Activated CD4-positive, alpha-beta T cell treated with anti-CD3 and anti-CD28 coated beads, Interleukin-2, amount 10 ng/mL, durations not matched to agents 24 days and 14 days (primary cell): ENCODE measurements around the gene ADCY5. TPM values are rescaled to one million over a fixed set of nuclear protein-coding genes. Genes with fewer than 3 reads are reported as not detected.

Experiments
- DNase-seq: peaks from one replicate; pipeline ENCODE4 v3.0.0; 2022
- H3K27ac Mint-ChIP-seq: one replicate; pipeline ENCODE4 v1.8.0; 2022; ENCODE audit warnings: mild to moderate bottlenecking, mixed read lengths
- H3K27me3 Mint-ChIP-seq: one replicate; pipeline ENCODE4 v1.8.0; 2022; ENCODE audit warnings: mixed read lengths
- H3K36me3 Mint-ChIP-seq: one replicate; pipeline ENCODE4 v1.8.0; 2022; ENCODE audit warnings: low read depth, mild to moderate bottlenecking, mixed read lengths
- H3K4me1 Mint-ChIP-seq: one replicate; pipeline ENCODE4 v1.8.0; 2021; ENCODE audit warnings: mixed read lengths
- H3K4me3 Mint-ChIP-seq: one replicate; pipeline ENCODE4 v1.8.0; 2022; ENCODE audit warnings: mild to moderate bottlenecking, moderate library complexity, mixed read lengths
- H3K9me3 Mint-ChIP-seq: one replicate; pipeline ENCODE4 v1.8.0; 2021; ENCODE audit warnings: mixed read lengths
- intact Hi-C: fragments of 100-400 bp; cut with micrococcal nuclease; formaldehyde crosslinking; loops from one replicate; pipeline ENCODE4 v1.15.1; 2023
- total RNA-seq: library from RNA; stranded (reverse); gene quantifications from 2 replicates; pipeline ENCODE4 v1.2.3, GENCODE V29; 2022

ADCY5 gene
- total RNA-seq, 1 donor from 2014 or later, result not detected

DNA sequence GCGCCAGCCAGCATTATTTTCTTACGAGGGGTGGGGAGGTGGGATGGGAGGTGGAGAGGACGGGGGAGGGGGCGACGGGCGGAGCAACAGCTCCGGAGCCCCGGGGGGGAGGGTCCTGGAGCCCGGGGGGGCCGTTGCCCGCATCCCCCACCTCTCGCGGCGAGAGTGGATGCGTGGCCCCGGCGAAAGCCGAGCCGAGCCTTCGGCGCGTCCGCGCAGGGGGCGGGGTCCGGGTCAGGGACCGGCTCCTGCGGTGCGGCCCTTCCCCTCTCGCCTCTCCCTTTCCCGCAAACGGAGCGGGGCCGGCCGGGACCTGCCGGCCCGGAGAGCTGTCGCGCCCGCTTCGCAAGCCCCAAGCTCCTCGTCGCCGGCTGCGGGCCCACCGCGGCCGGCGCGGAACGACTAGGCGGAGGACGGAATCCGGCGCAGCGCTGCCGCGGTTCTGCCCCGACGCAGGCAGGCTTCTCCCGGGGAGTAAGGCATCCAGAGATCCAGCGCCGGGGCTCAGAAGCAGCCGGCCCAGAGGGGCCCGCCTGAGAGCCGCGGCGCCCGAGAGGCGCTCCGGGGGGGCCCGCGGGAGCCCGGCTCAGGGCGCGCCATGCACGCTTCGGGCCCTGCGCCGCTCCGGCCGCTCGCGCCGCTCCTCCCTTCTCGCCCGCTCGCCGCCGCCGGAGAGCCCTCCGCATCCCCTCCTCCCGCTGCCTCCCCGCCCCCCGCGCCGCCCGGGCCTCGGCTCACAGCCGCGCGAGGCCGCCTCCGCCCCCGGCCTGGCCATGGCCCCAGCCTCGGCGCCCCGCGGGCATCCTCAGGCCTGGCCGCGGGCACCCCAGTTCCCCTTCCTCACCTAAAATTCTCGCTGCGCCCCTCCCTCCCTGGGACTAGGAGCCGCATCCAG is 459 bp upstream of the ADCY5 start:
- Mint-ChIP-seq H3K27me3 (peaks cover 54% of the 10 kb centered on the region), H3K4me3 (peak overlapping the region; percentile 50), H3K36me3 (no peaks in the 10 kb centered on the region), H3K27ac (no peak overlapping the region), H3K4me1 (no peaks in the 10 kb centered on the region), H3K9me3 (no peaks in the 10 kb centered on the region)
- peak; percentile 60 for DNase-seq
- intact Hi-C loops, result loop anchor here (2.0 kb wide), 1 partner anchor 109 kb away; no protein-coding TSS in a partner anchor

DNA sequence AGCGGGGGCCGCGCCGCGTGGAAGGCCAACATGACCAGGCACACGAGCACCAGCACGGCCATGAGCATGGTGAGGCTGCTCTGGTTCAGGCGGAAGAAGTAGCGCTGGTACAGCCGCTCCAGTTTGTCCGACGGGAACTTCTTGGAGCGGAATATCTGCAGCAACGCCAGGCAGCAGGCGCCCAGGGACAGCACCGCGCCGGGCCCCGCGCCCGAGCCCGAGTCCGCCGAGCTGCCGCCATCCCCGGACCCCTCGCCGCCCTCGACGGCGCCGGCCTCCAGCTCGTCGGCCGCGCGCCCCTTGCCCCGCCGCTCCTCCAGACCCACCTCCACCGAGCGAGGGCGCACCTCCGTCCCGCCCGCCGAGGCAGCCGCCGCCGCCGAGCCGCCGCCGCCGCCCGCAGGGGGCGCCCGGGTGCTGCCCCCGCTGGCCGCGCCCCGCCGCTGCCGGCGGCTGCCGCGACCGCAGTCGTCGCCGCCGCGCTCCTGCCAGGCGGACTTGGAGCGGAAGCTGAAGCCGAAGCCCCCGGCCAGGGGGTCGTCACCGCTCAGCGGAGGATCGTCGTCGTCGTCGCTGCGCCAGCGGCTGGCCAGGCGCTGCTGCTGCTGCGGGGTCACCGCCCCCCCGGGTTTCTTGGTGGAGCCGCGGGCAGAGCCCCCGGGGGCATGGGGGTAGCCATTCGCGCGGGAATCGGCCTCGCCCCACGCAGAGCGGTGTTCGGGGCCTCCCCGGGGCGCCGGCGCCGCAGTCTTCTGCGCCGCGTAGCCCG is 957 bp downstream of the ADCY5 start:
- peak; percentile 85 for DNase-seq
- H3K4me3 Mint-ChIP-seq, result no peak overlapping the region
- intact Hi-C loops, result loop anchor here (2.0 kb wide), 1 partner anchor 111 kb away; no protein-coding TSS in a partner anchor
- H3K27me3 Mint-ChIP-seq, result peaks cover 61% of the 10 kb centered on the region
- no peak overlapping the region for H3K27ac Mint-ChIP-seq
- H3K4me1 Mint-ChIP-seq, result no peaks in the 10 kb centered on the region
- H3K9me3 Mint-ChIP-seq, result no peaks in the 10 kb centered on the region
- no peaks in the 10 kb centered on the region for H3K36me3 Mint-ChIP-seq

- no peaks in the 10 kb centered on the region for H3K36me3 Mint-ChIP-seq
These were observed 1.5 kb downstream of the ADCY5 start for GRCh38 chr3:123447416-123447748.

GRCh38 chr3:123446610-123447109 is 2.2 kb downstream of the ADCY5 start:
- Mint-ChIP-seq H3K4me1 (no peaks in the 10 kb centered on the region), H3K4me3 (peak overlapping the region; percentile 48), H3K9me3 (no peaks in the 10 kb centered on the region), H3K27me3 (peaks cover 56% of the 10 kb centered on the region), H3K27ac (no peak overlapping the region), H3K36me3 (no peaks in the 10 kb centered on the region)
- DNase-seq, result no peak
- intact Hi-C loops, result no loop called here

More at GRCh38 chr3:123447416-123447748, 1.5 kb downstream of the ADCY5 start:
- Mint-ChIP-seq H3K27me3 (peaks cover 59% of the 10 kb centered on the region), H3K4me3 (peak overlapping the region; percentile 48), H3K4me1 (no peaks in the 10 kb centered on the region), H3K9me3 (no peaks in the 10 kb centered on the region), H3K27ac (no peak overlapping the region)
- DNase-seq, result no peak
- intact Hi-C loops, result no loop called here

- Mint-ChIP-seq H3K4me1 (no peaks in the 10 kb centered on the region), H3K27ac (no peak overlapping the region), H3K36me3 (no peaks in the 10 kb centered on the region), H3K9me3 (no peaks in the 10 kb centered on the region), H3K4me3 (peak overlapping the region; percentile 13), H3K27me3 (peaks cover 55% of the 10 kb centered on the region)
- DNase-seq, result no peak
- intact Hi-C loops, result no loop called here
These were observed 2.7 kb downstream of the ADCY5 start for GRCh38 chr3:123446210-123446609.

GRCh38 chr3:123445702-123446101 is 3.2 kb downstream of the ADCY5 start:
- no peaks in the 10 kb centered on the region for H3K36me3 Mint-ChIP-seq
- intact Hi-C loops, result no loop called here
- H3K4me3 Mint-ChIP-seq, result no peak overlapping the region
- no peak overlapping the region for H3K27ac Mint-ChIP-seq
- no peak for DNase-seq
- no peaks in the 10 kb centered on the region for H3K4me1 Mint-ChIP-seq
- peaks cover 52% of the 10 kb centered on the region for H3K27me3 Mint-ChIP-seq
- H3K9me3 Mint-ChIP-seq, result no peaks in the 10 kb centered on the region

DNA sequence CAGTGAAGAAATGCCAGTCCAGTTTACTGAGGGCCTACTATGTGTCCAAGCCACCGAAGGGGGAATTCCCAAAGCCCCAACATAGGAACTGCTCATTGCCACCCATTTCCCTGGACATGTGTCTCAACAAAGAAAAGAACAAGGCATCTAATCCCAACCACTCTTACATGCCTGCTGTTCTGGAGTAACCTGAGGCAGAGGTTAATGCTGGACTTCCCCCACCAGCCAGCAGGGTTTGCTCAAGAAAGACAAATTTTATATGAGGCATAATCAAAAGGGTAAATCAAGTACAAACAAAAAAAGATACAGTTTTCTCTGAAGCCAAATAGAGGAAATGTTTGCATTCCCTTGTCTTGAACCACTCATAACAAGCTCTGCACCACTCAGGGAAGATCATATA is 4.1 kb downstream of the ADCY5 start:
- no peak for DNase-seq
- peaks cover 49% of the 10 kb centered on the region for H3K27me3 Mint-ChIP-seq
- no peaks in the 10 kb centered on the region for H3K36me3 Mint-ChIP-seq
- intact Hi-C loops, result no loop called here
- H3K9me3 Mint-ChIP-seq, result no peaks in the 10 kb centered on the region
- H3K27ac Mint-ChIP-seq, result no peak overlapping the region
- H3K4me1 Mint-ChIP-seq, result no peaks in the 10 kb centered on the region
- H3K4me3 Mint-ChIP-seq, result no peak overlapping the region

DNA sequence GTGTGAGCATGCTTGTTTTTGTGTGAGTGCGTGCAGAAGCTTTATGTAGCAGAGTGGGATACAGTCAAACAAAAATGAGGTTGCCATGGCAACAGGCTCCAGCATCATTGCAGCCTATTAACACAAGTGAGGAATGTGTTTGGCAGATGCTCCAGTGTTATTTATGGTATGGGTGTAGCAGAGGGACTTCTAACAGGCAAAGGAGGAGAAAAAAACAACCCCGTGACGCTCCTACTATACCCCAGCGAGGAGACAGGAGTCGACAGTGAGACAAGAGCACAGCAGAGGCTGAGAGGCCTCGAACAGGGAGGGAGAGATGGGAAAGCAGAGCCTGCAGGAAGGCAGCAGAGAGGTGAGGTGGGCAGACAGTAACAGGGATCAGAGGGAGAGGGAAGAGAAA is 4.9 kb downstream of the ADCY5 start:
- Mint-ChIP-seq H3K9me3 (no peaks in the 10 kb centered on the region), H3K27me3 (peaks cover 49% of the 10 kb centered on the region), H3K4me3 (no peak overlapping the region), H3K36me3 (no peaks in the 10 kb centered on the region), H3K27ac (no peak overlapping the region), H3K4me1 (no peaks in the 10 kb centered on the region)
- no peak for DNase-seq
- intact Hi-C loops, result no loop called here

GRCh38 chr3:123442908-123443307 is 6.0 kb downstream of the ADCY5 start:
- DNase-seq, result no peak
- no peaks in the 10 kb centered on the region for H3K9me3 Mint-ChIP-seq

DNA sequence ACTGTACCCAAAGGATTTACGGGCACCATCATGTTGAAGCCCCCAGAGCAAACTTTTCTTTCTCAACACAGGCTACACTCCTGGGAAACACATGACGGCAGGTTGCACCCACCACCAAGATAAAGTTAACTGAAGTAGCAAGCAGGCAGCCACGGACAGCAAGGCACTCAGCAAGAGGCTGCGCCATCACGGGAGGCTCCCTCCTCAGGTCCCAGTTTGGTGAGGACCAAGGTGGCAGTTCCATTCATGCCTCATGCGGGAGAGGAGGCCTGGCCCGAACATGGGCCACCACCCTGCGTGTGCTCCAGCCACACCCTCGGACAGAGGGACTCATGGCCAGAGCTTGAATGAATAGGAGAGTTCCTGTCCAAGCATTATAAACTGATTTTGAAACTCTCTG is 6.8 kb downstream of the ADCY5 start:
- DNase-seq, result no peak
- Mint-ChIP-seq H3K4me3 (no peak overlapping the region), H3K27ac (no peak overlapping the region), H3K9me3 (no peaks in the 10 kb centered on the region), H3K4me1 (no peaks in the 10 kb centered on the region), H3K36me3 (no peaks in the 10 kb centered on the region), H3K27me3 (peaks cover 50% of the 10 kb centered on the region)
- intact Hi-C loops, result no loop called here

More at GRCh38 chr3:123442908-123443307, 6.0 kb downstream of the ADCY5 start:
- intact Hi-C loops, result no loop called here
- no peak overlapping the region for H3K4me3 Mint-ChIP-seq
- H3K27ac Mint-ChIP-seq, result no peak overlapping the region
- H3K36me3 Mint-ChIP-seq, result no peaks in the 10 kb centered on the region
- peaks cover 49% of the 10 kb centered on the region for H3K27me3 Mint-ChIP-seq
- H3K4me1 Mint-ChIP-seq, result no peaks in the 10 kb centered on the region

DNA sequence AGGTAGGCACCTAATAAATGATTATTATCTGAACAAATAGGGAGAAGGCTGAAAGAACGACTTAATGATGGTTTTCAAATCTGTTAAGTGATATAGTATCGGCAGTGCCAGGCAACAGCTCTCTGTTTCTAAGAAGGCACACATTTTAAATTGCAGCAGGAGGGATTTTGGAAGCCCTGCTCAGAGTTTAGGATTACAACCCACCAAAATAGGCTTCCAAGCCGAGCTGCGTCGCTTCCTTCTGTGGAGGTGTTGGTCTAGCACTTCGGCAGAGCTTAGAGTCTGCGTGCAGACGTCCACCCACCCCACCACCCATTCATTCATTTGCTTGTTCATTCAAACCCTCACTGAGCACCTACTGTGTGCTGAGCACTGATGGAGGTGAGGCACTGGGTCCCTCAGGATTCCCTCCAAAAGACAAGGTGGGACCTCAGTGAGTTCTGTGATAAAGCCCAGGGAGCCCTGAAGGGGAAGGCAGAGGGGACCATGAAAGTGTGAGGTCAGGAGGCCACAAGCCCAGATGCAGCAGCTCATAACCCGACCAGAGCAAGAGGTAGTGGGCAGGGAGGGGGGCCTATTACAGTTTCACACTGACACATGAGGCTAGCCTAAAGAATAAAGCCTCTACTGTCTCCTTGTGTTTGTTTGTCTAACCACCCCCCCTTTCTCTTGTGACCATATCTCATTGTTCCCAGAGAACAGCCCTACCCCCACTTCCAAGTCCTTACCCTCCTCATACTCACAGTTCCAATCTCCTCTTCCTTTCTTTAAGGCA is 8.9 kb downstream of the ADCY5 start:
- DNase-seq, result no peak
- H3K27ac Mint-ChIP-seq, result no peak overlapping the region
- H3K9me3 Mint-ChIP-seq, result no peaks in the 10 kb centered on the region
- peaks cover 30% of the 10 kb centered on the region for H3K27me3 Mint-ChIP-seq
- H3K36me3 Mint-ChIP-seq, result no peaks in the 10 kb centered on the region
- intact Hi-C loops, result no loop called here
- H3K4me1 Mint-ChIP-seq, result no peaks in the 10 kb centered on the region
- no peak overlapping the region for H3K4me3 Mint-ChIP-seq

- H3K9me3 Mint-ChIP-seq, result no peaks in the 10 kb centered on the region
- H3K27ac Mint-ChIP-seq, result no peak overlapping the region
- intact Hi-C loops, result no loop called here
- no peaks in the 10 kb centered on the region for H3K4me1 Mint-ChIP-seq
- no peak overlapping the region for H3K4me3 Mint-ChIP-seq
- DNase-seq, result no peak
- peaks cover 15% of the 10 kb centered on the region for H3K27me3 Mint-ChIP-seq
- H3K36me3 Mint-ChIP-seq, result no peaks in the 10 kb centered on the region
These were observed 15.9 kb downstream of the ADCY5 start for GRCh38 chr3:123432832-123433523.

DNA sequence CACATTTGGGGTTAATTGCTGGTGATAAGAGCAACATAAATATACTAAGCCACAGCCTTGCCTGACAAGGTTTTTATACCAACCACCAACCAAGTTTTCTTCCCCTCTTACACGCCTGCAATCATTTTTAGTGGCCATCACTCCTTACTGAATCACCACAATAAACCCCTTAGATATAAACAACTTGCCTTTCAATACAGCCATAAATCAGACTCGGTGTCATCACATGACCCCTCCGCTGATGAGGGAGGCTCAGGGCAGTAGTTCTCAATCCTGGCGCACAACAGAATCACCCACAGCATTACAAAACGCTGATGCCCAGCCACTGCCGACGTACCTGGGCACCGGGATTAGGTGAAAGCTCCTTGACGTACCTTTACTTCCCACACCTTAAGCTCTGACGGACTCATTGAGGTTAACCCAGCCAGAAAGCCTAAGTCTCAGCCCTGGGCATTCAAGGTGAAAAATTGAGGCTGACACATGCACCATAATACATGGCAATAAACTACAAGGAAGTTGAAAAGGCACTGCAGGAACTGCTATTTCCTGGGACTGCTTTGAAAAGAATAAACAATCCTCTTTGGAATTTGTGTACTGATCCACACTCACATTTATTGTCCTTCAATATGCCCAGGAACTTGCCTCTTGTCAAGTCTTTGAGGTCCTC is 17.1 kb downstream of the ADCY5 start:
- no peaks in the 10 kb centered on the region for H3K9me3 Mint-ChIP-seq
- H3K36me3 Mint-ChIP-seq, result no peaks in the 10 kb centered on the region
- no peak overlapping the region for H3K27ac Mint-ChIP-seq
- no peak for DNase-seq
- no peak overlapping the region for H3K4me3 Mint-ChIP-seq
- intact Hi-C loops, result no loop called here
- peaks cover 12% of the 10 kb centered on the region for H3K27me3 Mint-ChIP-seq
- no peaks in the 10 kb centered on the region for H3K4me1 Mint-ChIP-seq
